ENCODE results near the gene THRAP3.

- TF ChIP-seq GATA2 (IDR thresholded peaks at IDR 0.05; ENCODE audit: low read depth, low read length) (no peak), GATA3 (IDR thresholded peaks at IDR 0.05; ENCODE audit: low read depth, low read length) (no peak)
Measured at GRCh38 chr1:36351227-36351977, 127.2 kb downstream of the THRAP3 start.

All from SH-SY5Y (cell line).